COR-L47 (cell line): ENCODE measurements around the gene LIFR.

Experiments
- DNase-seq: peaks from one replicate; lab custom pipeline; 2025; lab: John Stamatoyannopoulos, UW

Gene LIFR

GRCh38 chr5:38509185-38509584 is 47.3 kb downstream of the LIFR start:
- DNase-seq = no peak

GRCh38 chr5:38506302-38506701 is 50.1 kb downstream of the LIFR start:
- no peak for DNase-seq

GRCh38 chr5:38500573-38501260 is 55.7 kb downstream of the LIFR start:
- DNase-seq = no peak

- DNase-seq = no peak
These were observed 58.5 kb downstream of the LIFR start for GRCh38 chr5:38497946-38498345.

GRCh38 chr5:38494763-38495162 is 61.7 kb downstream of the LIFR start:
- no peak for DNase-seq

GRCh38 chr5:38494175-38494574 is 62.3 kb downstream of the LIFR start:
- DNase-seq = no peak

- DNase-seq = no peak
These were observed 72.5 kb downstream of the LIFR start for GRCh38 chr5:38483805-38484398.

- no peak for DNase-seq
These were observed 77.0 kb downstream of the LIFR start for GRCh38 chr5:38479315-38479904.

GRCh38 chr5:38478878-38479277 is 77.6 kb downstream of the LIFR start:
- DNase-seq = no peak

GRCh38 chr5:38478166-38478565 is 78.3 kb downstream of the LIFR start:
- DNase-seq = no peak

- DNase-seq = no peak
These were observed 83.4 kb downstream of the LIFR start for GRCh38 chr5:38473008-38473407.

- no peak for DNase-seq
These were observed 83.9 kb downstream of the LIFR start for GRCh38 chr5:38472541-38472940.

- no peak for DNase-seq
These were observed 84.7 kb downstream of the LIFR start for GRCh38 chr5:38471709-38472108.

- no peak for DNase-seq
These were observed 86.7 kb downstream of the LIFR start for GRCh38 chr5:38469707-38470267.

- DNase-seq = no peak
These were observed 87.3 kb downstream of the LIFR start for GRCh38 chr5:38468978-38469706.

- DNase-seq = no peak
These were observed 88.2 kb downstream of the LIFR start for GRCh38 chr5:38468202-38468673.

- DNase-seq = no peak
These were observed 88.9 kb downstream of the LIFR start for GRCh38 chr5:38467353-38468040.

- no peak for DNase-seq
These were observed 89.8 kb downstream of the LIFR start for GRCh38 chr5:38466424-38467189.

- no peak for DNase-seq
These were observed 90.6 kb downstream of the LIFR start for GRCh38 chr5:38465702-38466423.

GRCh38 chr5:38465061-38465460 is 91.4 kb downstream of the LIFR start:
- DNase-seq = no peak
